Measurements from ENCODE around the gene PALD1.
A peak's percentile ranks its signal among the peaks of the same experiment; 100 is the strongest.

PALD1 gene
- 0.03 to 6.1 (median 0.68) reads per million in 18 experiments for total RNA-seq

DNA sequence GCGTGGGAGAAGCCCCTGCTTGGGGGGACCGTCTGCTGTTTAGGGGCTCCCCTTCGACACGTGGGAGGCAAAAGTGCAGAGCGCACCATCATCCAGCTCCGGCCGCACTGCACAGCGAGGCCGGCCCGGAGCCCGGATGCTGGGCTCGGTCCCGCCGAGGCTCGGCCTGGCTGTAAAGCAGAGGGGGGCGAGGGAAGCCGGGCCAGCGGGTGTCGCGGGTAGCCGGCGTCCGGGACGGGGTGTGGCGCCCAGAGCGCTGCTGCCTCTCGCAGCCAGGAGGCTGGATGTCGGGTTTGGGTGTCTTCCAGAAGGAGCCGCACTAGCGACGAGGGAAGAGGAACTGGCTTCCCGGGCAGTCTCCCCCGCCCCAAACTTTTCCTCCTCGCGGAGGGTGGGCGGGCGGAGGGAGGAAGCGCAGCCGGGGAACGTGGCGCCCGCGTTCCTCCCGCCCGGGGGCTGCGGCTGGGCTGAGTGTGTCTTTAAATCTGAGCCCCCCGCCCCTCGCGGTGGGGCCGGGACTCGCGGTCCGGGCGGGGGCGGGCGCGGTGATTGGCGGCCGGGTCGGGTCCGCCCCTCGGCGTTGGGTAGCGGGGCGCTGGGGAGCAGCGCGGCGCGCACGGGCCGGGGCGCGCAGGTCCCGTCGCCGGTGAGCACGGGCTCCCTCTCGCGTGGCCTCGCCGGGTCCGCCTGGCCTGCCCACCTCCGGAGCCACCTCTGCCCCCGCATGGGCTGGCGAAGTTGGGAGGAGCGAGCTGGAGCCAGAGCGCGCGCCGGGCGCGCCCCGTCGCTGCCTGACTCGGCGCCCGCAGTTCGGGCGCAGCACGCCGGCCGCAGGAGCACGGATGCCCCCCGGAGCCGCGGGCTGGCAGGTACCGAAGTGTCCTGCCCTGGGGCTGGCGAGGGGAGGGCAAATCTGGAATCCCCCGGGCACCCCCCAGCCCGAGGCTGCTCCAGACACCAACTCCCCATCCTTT is at the start of gene PALD1:
TSS of gene PALD1 (plus strand) at position 577 of the 974 bp plus-strand sequence. CDS start 47,185 bp downstream, outside the sequence.
- DNase-seq, result peak; percentile 50 to 66

- DNase-seq, result peak; percentile 77 to 84
Observed at GRCh38 chr10:70430493-70431445, 47.8 kb upstream of the PALD1 start.

DNA sequence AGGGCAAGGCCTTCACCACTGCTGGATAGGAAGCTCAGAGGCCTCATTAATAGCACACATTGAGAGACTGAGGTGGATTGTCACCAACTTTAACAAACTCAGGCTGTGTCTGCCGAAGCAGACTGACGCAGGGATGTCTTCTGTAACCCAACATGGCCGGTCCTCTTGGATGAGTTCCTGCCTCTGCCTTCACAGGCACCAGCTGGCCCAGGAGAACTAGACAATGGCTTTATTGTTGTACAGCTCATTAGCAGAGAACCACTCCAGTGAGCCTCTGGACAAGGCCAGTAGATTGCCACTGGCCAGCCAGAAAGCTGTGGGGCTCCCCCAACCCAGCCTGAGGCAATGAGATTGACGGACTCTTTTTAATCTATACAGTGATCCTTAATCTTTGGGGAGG is 46.5 kb upstream of the PALD1 start:
- DNase-seq, result no peak

DNA sequence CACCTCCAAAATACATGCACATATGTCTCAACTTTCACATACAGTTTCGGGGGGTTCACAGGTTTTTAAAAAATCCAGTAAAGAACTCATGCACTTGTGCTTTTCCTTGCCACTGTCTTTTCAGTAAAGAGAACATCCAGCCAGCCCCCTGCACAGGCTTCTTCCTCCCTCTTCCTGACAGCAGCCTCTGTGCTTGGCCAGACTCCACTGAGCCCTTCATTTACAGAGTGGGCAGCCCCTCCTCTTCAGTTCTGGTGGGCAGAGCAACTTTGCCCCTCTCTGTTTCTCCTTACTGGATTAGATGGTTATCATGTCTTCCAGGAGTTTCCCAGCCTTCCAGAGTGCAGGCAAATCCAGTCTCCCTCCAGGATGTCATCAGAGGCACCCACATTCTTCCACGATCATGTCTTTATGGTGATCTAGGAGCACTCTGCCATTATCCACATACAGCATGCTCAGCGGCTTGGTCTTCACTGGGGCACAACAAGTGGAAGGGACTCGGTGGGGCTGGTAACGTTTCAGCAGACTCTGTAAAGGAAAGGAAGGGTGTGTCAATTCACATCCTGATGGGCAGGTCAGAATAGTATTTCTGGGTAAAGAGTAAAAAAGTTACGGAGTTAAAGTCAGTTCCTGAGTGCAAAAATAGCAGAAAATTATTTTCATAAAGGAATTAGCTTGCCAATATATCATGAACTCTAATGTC is 45.9 kb upstream of the PALD1 start:
- DNase-seq, result no peak

DNA sequence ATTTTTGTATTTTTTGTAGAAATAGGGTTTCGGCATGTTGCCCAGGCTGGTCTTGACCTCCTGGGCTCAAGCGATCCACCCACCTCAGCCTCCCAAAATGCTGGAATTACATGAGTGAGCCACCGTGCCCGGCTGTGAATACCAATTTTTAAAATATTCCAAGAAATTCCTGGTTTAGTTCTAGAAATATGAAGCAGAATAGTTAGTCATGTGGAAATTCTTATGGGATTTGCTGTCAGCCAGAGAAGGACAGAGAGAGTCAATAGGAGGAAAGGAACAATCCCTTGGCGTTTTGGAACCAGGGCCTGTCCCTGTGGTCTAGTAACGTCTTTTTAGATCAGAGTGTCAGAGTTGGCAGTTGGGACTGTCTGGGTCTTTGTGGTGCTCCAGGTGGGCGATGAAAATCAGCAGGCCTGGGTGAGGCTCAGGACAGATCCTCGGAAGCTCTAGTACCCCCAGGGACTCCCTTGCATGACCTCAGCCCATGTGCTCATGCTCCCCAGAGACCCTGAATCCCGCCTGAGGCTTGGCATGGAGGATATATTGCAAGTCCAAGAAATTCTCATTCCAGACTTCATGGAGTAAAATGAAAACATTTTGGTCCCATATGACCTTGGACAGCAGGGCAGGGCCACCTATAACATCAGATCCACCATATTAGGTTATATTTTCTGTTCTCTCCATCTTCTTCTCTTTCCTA is 44.8 kb upstream of the PALD1 start:
- no peak for DNase-seq

- no peak for DNase-seq
Observed at GRCh38 chr10:70435241-70436085, 43.1 kb upstream of the PALD1 start.

GRCh38 chr10:70437721-70438120 is 40.8 kb upstream of the PALD1 start:
- DNase-seq, result no peak

DNA sequence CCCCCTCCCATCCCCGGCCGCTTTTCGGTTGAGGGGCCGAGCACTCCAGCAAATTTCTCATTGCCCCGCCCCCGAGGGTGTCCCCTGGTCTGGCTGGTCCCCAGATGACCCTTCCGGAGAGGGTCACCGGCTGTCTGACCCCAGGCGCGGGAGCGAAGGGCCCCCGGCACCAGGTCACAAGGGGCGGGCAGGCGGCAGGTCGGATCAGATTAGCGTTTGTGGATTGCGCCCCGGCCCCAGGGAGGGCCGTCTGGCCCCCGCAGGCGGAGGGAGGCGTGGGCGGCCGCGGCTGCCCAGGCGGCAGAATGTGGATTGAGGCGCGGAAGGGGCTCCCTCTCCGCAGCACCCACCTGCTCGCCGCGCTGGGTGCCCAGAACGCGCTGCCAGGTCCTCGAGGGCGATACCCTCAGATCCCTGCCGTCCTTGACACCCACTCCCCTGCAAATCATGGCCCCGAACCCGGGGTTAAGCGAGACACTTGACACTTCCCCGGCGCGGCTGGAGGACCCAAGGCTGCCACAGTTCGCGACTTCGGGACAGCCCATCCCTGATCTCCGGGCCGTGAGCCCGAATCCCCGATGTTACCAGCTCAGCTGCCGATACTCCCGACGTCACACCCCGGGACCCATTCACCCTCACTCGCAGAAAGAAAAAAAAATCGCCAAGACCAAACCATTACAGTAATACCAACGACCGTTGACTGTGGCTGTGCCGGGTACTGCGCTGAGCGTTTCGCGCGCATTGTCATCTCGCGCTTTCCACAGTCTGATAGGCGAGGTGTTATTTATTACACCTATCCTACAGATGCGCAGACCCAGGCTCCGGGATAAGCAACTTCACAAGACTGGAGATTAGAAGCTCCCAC is 38.0 kb upstream of the PALD1 start:
- DNase-seq, result no peak

- DNase-seq, result no peak
Observed at GRCh38 chr10:70441161-70441894, 37.2 kb upstream of the PALD1 start, which contains the start of gene NODAL. Gene NODAL (minus strand): TSS chr10:70441681. CDS start chr10:70441667, 14 bp downstream.

- DNase-seq, result no peak
Observed at GRCh38 chr10:70441895-70442309, 36.7 kb upstream of the PALD1 start.

DNA sequence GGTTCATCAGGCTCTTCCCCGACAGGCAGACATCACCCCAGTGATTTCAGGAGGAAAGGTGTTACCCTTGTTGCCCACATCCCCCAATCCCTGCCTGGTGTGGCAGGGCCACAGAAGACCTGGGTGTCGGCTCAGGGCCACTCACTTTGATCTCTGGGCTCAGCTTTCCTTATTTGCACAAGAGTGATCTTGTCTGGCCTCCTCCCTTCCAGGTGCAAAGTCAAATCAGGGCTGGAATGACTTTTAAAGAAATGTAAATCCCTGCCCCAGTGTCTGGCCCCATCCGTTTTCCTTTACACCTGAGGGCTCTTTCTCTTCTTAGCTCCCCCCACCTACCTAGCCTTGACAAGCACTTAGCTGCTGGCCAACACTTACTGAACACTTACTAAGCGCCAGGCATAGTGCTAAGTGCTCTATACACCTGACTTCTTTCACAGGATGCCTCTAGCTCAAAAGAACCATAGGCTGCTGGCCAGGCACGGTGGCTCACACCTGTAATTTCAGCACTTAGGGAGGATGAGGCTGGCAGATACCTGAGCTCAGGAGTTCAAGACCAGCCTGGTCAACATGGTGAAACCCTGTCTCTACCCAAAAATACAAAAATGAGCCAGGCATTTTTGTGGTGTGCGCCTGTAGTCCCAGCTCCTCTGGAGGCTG is 36.1 kb upstream of the PALD1 start:
- DNase-seq, result no peak

DNA sequence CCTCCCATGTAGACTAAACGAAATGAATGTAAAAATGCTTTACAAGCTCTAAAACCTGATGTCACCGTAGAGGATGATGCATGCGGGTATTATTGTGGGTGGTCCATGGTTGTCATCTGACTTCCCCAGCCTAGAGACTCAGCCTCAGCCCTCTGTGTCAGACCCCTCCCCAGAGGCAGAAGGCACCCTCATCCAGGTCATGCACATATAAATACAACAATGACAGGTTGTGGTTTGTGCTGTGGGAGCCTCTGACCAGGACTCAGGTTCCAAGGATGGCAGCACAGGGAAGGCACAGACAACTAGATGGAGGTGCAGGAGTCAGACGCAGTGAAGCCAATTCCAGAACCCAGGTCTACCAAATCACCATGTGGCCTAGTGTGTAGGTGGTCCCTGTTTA is 33.8 kb upstream of the PALD1 start:
- DNase-seq, result no peak

DNA sequence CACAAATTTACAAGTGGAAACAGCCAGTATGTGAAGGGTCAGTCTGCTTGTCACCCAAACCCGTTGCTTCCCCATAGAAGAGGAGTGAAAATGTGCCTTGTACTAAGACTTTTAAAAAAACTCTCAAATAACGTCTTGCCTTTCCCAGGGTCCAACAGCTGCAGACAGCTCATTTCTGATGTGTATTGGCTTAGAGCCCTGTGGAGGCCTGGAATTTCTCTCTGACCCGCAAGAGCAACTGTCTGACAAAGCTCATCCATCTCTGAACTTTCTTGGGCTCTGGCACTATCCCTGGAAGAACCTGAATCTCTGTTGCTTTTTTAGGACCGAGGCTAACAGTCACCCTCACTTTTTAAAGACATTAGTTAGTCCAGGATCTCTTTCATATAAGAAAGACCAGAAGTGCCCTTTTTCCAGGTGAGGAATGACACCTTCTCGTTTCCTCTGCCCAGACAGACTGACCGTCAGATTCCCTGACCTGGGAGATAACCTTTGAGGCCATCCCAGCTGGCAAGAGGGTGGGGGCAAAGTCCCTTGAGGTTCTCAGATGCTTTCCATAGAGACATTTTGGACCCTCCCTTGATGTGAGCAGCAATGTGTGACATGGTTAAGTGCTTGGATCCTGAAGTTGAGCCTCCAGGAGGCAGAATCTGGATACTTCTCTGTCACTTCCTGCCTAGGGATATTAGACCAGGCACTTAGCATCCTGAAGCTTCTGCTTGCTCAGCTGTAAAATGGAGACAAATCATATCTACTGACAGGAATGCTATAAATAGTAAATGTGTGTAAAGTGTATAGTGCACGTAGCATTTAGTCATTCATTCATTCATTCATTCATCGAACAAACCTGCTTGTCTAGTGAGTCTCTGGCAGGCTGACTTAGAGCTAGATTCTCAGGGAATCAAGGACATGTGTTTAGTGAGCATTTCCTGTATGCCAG is 32.6 kb upstream of the PALD1 start:
- DNase-seq, result no peak

- DNase-seq, result no peak
Observed at GRCh38 chr10:70448236-70448635, 30.3 kb upstream of the PALD1 start.

DNA sequence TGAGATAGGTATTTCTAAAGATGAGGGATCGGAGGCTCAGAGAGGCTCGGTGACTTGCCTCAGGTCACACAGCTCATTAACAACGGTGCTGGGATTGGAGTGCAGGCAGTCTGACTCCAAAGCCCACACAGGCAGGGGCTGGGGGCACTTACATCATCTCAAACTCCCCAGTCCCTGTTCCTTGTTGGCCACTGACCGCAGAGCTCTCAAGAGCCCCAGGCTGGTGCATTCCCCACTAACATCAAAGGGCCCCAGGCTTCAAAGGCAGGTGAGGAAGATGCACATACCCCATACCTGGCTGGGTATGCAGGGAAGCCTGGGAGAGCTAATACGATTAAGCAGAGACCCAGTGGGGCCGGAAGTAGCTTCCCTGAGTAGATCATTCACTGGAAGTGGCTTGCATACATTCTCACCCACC is 23.3 kb upstream of the PALD1 start:
- DNase-seq, result no peak

DNA sequence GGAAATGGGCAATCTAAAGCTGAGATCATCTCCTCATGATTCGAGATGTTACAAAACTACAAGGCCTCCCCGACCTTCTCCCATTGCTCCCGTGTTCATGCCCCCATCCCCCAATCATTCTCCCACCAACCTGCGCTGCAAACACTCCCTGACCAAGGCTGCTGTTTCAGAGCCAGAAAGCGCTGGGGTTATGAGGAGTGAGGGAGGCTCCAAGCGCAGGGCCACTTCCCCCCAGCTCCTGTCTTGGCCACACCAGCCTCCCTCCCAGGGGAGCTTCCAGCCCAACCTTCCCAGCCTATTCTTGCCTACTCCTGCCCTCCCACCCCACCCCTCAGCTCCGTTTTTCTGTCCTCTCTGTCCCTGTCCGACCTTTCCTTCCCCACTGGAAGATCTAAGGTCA is 22.4 kb upstream of the PALD1 start:
- peak; percentile 17 to 47 for DNase-seq

- DNase-seq, result peak; percentile 62 to 71
Observed at GRCh38 chr10:70457759-70458305, 20.7 kb upstream of the PALD1 start.

Measured in inflammatory macrophage (primary cell).